BE2C (cell line): ENCODE measurements around the gene COX6B2.

Experiments used
- DNase-seq: peaks from one replicate; pipeline ENCODE4 v3.0.0-alpha.2; 2020
- H3K27me3 ChIP-seq: fragments of 250-450 bp; sonication (Bioruptor Pico); 2 replicates; pipeline ENCODE4 v1.5.1; 2020; ENCODE audit warnings: mild to moderate bottlenecking
- H3K36me3 ChIP-seq: fragments of 250-450 bp; sonication (Bioruptor Pico); 2 replicates; pipeline ENCODE4 v1.5.1; 2020; ENCODE audit warnings: mild to moderate bottlenecking
- H3K4me1 ChIP-seq: fragments of 250-450 bp; sonication (Bioruptor Pico); 2 replicates; pipeline ENCODE4 v1.5.1; 2020
- H3K4me3 ChIP-seq: 2 replicates; pipeline ENCODE4 v1.5.1; 2011; ENCODE audit warnings: low read depth, low read length
- H3K9me3 ChIP-seq: fragments of 250-450 bp; sonication (Bioruptor Pico); 2 replicates; pipeline ENCODE4 v1.5.1; 2020
- TF ChIP-seq, protein P1 (sequence below): IDR thresholded peaks from 2 replicates; pipeline ENCODE4 v1.5.1; 2012; ENCODE audit warnings: mild to moderate bottlenecking, low read depth, low read length

The COX6B2 gene

DNA sequence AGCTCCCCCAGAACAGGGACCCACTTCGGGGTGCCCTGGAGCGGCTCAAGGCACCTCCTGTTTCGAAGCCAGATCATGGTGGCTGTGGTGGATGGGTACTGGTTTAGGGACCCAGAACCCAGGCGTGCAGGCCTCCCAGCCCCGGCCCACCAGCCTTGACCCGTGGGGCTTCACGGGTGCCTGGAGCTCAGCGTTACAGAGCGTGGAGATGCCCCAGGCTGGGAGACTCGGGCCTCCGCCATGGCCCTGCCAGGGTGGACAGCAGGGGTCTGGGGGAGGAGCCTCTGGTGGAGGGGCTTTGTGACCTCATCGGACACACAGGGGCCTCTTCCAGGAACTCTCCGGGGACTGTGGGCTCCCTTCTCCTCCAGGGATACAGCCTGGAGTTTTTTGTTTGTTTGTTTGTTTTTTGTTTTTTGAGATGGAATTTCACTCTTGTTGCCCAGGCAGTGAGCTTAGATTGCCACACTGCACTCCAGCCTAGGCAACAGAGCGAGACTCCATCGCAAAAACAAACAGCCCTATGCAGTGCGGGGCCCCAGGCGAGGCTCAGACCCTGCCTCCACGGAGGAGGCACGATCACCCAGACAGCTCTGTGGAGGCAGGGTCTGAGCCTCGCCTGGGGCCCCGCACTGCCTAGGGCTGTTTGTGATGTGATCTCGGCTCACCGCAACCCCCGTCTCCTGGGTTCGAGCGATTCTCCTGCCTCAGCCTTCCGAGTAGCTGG lies 8.6 kb upstream of the COX6B2 start, which contains the start of gene GARIN5B:
TSS of gene GARIN5B (minus strand) at position 271 of the 727 bp plus-strand sequence. CDS start at position 77, 194 bp downstream.
- Histone ChIP-seq H3K4me1 (no peaks in the 10 kb centered on the region; the same call in 1 of the 2 replicates), H3K4me3 (no peak within 1 kb of the TSS), H3K9me3 (no peaks in the 10 kb centered on the region), H3K27me3 (no peaks in the 10 kb centered on the region), H3K36me3 (no peaks in the 10 kb centered on the region)
- no peak for DNase-seq
- TF ChIP-seq, protein P1, sequence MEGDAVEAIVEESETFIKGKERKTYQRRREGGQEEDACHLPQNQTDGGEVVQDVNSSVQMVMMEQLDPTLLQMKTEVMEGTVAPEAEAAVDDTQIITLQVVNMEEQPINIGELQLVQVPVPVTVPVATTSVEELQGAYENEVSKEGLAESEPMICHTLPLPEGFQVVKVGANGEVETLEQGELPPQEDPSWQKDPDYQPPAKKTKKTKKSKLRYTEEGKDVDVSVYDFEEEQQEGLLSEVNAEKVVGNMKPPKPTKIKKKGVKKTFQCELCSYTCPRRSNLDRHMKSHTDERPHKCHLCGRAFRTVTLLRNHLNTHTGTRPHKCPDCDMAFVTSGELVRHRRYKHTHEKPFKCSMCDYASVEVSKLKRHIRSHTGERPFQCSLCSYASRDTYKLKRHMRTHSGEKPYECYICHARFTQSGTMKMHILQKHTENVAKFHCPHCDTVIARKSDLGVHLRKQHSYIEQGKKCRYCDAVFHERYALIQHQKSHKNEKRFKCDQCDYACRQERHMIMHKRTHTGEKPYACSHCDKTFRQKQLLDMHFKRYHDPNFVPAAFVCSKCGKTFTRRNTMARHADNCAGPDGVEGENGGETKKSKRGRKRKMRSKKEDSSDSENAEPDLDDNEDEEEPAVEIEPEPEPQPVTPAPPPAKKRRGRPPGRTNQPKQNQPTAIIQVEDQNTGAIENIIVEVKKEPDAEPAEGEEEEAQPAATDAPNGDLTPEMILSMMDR = no peak

DNA sequence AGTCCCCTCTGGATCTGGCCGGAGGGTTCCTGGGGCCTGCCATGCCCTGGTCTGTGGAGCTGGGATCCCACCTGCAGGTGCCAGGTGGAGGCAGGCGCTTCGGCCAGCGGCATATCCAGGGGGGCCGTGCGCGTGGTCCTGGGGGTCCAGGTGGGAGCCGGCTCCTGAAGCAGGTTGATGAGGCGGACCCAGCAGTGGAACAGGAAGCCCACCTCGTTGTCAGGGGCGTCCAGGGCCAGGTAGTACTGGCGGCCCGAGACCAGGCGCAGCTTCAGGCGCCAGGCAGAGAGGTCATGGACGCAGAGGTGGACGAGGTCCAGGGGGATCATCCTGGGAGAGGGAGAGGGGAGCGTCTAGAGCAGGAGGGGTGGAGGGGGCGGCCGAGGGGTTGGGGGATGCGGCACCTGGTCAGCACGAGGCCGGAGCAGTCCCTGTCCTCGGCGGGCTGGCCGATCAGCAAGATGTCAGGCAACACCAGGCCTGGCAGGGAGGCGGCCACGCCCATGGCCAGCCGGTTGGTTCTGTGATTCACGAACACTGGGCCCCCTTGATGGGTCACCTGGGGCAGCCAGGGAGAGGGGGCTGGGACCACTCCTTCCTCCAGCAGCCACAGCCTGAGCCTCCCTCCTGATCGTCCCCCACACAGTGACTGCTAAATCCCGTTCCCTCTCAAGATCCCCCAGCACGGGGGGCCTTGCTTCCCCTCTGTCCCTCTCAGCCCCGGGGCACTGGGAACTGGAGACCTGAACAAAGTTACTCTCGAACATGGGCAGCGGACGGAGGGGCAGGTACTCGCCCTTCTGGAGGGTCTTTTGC lies 7.9 kb upstream of the COX6B2 start:
- Histone ChIP-seq H3K27me3 (no peaks in the 10 kb centered on the region), H3K4me3 (no peak overlapping the region), H3K36me3 (no peaks in the 10 kb centered on the region), H3K9me3 (no peaks in the 10 kb centered on the region), H3K4me1 (no peaks in the 10 kb centered on the region; the same call in 1 of the 2 replicates)
- DNase-seq = no peak
- TF ChIP-seq, protein P1 = no peak

GRCh38 chr19:55360902-55361301 lies 6.4 kb upstream of the COX6B2 start:
- TF ChIP-seq, protein P1 = no peak
- no peaks in the 10 kb centered on the region for H3K9me3 ChIP-seq
- peaks cover 4% of the 10 kb centered on the region for H3K27me3 ChIP-seq
- H3K4me1 ChIP-seq = no peaks in the 10 kb centered on the region; the same call in 1 of the 2 replicates
- DNase-seq = no peak
- H3K4me3 ChIP-seq = no peak overlapping the region
- no peaks in the 10 kb centered on the region for H3K36me3 ChIP-seq

DNA sequence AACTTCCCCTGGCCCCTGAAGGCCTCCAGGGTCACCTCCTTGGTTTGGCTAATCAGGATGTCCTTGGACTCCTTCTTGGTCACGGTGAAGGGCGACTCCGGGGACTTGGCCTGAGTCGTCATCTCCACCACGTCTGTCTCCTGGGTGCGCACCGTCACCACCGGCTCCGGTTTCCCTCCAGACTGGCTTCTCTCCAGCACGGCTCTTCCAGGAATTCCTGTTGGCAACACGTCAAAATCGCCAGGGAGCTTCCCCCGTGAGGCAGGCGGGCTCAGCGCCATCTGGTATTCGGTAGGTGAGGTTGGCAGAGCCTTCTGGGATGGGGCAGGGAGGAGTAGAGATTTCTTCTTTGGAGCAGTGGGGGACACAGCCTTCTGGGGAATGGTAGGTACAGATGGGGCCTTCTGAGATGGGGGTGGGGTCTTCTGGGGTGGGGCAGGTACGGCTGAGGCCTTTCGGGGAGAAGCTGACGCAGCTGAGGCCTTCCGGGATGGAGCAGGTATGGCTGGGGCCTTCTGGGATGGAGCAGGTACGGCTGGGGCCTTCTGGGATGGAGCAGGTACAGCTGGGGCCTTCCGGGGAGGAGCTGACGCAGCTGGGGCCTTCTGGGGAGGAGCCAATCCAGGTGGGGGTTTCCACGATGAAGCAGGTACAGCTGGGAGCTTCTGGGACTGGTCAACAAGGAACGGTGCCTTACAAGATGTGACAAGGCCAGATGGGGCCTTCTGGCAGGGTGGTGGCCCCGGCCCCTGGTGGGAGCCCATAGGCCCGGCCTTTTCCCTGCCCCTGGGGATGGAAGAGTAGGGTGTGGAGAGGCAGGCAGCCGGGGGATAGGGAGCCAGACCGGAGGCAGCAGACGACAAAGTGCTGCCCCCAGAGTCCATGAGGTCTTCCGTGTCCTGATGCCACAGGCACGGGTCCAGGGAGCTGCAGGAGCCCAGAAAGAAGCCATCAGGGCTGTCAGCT lies 4.7 kb upstream of the COX6B2 start:
- peak; percentile 67 for DNase-seq
- Histone ChIP-seq H3K9me3 (no peaks in the 10 kb centered on the region), H3K4me1 (no peaks in the 10 kb centered on the region; the same call in 1 of the 2 replicates), H3K4me3 (no peak overlapping the region), H3K27me3 (peaks cover 15% of the 10 kb centered on the region), H3K36me3 (no peaks in the 10 kb centered on the region)
- TF ChIP-seq, protein P1 = no peak

DNA sequence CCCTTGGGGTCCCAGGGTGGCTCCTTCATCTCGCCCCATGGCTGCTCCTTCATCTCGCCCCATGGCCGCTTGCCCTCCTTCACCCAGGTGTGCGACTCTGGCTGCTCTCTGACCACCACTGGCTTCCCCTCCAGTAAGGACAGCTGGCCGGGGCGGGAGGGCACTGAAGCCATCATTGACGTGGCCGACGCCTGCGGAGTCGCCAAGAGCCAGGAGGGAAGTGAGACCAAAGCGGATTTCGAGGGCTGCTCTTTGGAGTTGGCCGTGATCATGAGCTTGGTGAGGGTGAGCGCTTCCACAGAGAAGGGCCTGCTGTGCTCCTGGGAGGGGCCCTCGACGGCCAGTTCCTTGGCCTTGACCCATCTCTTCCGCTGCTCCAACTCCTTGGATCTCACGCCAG lies 4.0 kb upstream of the COX6B2 start:
- no peak for DNase-seq
- Histone ChIP-seq H3K4me3 (no peak overlapping the region), H3K9me3 (no peaks in the 10 kb centered on the region), H3K36me3 (no peaks in the 10 kb centered on the region), H3K4me1 (no peaks in the 10 kb centered on the region; the same call in 1 of the 2 replicates), H3K27me3 (peaks cover 18% of the 10 kb centered on the region)
- TF ChIP-seq, protein P1 = no peak
